Loucy (cell line): ENCODE data around the gene TENM3.

Source experiments
- CTCF ChIP-seq: fragments of 200-600 bp; sonication (generic); conservative IDR thresholded peaks from 2 replicates; pipeline ENCODE4 v1.5.1; 2014; ENCODE audit warnings: mild to moderate bottlenecking, antibody characterized with exemption, low read length
- EZH2phosphoT487 ChIP-seq: fragments of 200-600 bp; IDR thresholded peaks from 2 replicates; pipeline ENCODE4 v1.6.1; 2018; ENCODE audit warnings: antibody characterized with exemption, mild to moderate bottlenecking, moderate library complexity, borderline replicate concordance

DNA sequence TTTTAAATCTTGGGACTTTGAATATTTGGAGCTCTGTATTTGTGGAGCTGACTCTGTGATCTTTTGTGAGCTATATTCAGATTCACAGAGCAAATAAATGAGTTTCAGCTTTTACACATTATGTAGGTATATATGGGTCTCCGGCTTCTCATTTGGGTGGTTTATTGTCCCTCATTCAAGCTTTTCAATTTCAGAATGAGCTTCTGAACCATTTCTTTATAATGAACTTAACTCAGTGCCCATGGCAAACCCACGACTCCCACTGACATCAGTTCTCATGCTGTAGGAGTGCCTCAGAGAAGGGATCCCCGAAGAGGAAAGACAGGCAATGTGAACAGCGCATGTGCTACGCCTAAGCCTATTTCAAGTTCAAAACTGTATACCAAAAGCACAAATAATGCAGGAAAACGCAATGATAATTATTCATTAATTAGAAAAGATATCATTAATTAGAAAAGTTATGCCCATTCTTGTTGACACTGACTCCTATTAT is 517.4 kb downstream of the TENM3 start:
- no peak for TF ChIP-seq CTCF
- TF ChIP-seq EZH2phosphoT487 = no peak
